IPS-NIHi11 (cell line): ENCODE results near the gene PDCD1.
A peak's percentile ranks its signal among the peaks of the same experiment; 100 is the strongest.

Experiments
- DNase-seq: peaks from one replicate; pipeline ENCODE4 v3.0.0; 2012; ENCODE audit warnings: mixed read lengths, low spot score

Gene PDCD1

DNA sequence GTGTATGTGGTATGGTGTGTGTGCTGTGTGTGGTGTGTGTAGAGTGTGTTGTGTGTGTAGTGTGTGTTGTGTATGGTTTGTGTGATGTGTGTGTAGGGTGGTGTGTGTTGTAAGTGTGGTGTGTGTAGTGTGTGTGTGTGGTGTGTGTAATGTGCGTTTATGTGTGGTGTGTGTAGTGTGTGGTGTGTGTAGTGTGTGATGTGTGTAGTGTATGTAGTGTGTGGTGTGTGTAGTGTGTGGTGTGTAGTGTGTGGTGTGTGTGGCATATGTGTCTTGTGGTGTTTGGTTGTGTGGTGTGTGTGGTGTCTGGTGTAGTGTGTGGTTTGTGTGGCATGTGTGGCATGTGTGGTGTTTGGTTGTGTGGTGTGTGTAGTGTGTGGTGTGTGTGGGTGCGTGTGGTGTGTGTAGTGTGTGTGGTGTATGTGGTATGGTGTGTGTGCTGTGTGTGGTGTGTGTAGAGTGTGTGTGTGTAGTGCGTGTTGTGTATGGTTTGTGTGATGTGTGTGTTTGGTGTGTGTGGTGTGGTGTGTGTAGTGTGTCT lies 6.8 kb upstream of the PDCD1 start:
- DNase-seq, result no peak

DNA sequence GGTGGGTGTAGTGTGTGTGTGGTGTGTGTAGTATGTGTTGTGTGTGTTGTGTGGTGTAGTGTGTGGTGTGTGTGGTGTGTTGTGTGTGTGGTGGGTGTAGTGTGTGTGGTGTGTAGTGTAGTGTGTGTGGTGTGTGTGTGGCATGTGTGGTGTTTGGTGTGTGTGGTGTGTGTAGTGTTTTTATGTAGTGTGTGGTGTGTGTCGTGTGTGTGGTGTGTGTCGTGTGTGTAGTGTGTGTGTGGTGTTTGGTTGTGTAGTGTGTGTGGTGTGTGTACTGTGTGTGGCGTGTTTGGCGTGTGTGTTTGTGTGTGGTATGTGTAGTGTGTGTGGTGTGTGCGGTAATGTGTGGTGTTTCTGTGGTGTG lies 6.1 kb upstream of the PDCD1 start:
- no peak for DNase-seq

DNA sequence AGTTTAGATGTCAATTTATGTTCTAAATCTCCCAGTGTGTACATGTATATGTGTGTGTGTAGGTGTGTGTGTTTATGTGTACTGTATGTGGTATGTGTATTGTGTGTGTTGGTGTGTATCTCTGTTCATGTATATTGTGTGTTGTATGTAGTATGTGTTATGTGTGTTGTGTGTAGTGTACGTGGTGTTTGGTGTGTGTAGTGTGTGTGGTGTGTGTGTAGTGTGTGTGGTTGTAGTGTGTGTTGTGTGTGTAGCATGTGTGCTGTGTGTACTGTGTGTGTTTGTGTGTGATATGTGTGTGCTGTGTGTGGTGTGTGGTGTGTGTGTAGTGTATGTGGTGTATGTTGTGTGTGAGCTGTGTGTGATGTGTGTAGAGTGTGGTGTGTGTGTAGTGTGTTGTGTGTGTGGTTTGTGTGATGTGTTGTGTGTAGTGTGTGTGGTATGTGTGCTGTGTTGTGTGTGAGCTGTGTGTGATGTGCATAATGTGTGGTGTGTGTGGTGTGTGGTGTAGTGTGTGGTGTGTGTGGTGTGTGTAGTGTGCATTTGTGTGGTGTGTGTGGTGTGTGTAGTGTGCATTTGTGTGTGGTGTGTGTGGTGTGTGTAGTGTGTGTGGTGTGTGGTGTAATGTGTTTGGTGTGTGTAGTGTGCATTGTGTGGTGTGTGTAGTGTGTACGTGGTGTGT lies 5.6 kb upstream of the PDCD1 start:
- no peak for DNase-seq

DNA sequence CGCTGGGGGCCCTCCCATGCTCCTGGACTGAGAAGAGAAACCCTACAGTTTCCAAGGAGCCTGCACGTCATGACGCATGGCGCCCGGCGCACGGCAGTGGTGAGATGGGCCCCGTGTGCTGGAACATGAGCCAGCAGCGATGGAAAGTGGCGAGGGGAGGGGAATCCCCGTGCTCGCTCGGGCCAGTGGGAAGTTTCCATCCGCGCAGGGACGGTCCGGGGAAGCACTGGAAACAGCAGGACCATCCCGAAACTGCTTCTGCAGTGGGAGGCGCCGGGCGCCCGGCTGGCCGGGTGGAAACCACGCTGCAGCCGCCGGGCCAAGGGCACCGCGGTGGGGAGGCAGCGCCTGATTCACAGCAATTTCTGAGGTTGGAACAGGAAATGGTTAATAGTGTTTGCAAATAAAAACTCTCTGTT lies 4.9 kb upstream of the PDCD1 start:
- no peak for DNase-seq

DNA sequence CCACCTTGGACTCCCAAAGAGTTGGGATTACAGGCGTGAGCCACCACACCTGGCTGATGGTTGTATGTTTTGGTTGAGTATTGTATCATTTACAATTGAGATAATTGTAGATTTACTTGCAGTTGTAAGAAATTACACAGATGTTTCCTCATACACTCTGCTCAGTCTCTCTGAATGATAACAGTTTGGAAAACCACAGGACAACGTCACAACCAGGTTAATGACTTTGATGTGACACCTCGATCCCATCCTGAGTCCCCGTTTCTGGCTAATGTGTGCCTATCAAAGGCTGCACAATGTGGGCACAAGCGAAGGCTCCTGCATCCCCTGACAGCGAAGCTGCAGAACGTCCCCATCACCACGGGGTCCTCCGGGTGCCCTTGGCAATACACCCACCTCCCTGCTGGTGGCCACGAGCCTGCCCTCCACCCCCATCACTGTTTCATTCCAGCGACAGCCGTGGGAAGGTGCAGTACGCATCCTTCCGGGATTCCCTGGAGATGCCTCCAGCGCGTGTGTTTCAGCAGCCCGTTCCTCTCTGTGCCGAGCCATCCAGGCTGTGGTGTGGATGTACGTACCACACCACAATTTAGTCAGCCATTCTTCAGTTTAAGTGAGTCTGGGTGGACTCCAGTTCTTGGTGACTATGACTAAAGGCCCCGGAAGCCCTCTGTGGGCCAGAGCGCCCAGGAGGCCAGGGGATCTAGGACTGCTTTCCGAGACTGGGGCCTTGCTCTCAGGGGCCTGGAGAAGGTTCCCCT lies 4.3 kb upstream of the PDCD1 start:
- no peak for DNase-seq

DNA sequence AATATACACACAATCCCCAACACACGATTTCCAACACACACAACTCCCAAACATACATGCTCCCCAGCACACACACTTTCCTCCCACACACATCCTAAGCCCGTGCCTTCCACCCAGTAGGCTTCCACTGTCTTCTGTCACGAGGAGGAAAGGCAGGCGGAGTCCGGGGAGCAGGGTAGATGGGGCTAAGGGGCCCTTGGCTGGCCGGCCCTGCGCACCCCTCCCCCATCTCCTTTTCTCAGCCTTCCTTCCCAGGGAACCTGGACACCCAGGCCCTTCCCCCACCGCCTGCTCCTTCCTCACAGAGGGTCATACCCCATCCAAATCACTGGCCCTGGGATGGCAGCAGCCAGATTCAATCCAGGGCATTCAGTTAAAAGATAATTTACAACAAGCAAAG lies 3.4 kb upstream of the PDCD1 start:
- peak; percentile 51 for DNase-seq

DNA sequence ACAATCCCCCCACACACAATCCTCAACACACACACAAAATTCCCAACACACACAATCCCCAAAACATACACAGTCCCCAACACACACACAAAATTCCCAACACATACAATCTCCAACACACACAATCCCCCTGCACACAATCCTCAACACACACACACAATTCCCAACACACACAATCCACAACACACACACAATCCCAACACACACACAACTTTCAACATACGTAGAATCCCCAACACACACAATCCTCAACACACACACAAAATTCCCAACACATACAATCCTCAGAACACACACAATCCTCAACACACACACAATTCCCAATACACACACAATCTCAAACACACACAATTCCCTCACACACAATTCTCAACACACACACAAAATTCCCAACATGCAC lies 2.6 kb upstream of the PDCD1 start:
- DNase-seq, result no peak

DNA sequence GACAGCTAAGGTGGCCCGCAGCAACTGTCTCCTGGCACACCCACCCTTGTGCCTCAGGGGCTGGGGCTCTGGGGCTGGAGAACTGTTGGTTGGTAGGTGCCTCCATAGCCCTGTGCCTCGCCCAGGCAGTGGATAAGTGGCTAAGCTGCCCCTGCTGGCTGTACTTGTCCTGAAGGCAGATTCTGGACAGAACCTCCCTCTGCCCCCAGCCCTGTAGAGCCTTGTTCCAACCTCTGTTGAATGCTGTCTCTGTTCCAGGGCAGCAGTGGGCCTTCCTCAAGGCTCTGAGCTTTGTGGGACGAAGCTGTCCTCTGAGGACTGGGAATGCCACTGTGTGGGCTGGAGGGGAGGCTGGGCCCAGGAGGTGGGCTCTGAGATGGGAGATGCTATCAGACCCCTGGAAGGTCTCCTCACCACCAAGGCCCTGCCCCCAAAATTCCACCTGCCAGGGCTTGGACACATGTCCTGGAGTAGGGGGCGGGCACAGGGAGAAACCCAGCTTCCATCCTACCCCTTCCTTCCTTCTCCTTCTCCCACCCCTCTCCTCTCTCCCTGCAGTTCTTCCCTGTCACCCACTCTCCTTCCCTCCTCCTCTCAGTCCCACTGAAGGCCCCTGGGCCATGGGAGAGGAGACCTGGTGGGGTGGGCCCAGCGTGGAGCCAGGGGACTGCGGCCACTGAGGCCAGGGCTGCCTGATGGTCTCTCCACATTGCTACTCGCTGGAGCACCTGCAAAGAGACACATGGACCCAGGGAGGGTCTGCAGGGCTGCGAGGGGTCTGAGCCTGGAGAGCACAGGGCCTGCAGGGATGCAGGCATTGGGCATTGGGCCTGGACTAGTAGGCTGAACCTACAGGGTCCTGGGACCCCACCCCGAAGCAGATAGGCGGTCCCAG lies 1.7 kb upstream of the PDCD1 start:
- DNase-seq, result peak; percentile 19

DNA sequence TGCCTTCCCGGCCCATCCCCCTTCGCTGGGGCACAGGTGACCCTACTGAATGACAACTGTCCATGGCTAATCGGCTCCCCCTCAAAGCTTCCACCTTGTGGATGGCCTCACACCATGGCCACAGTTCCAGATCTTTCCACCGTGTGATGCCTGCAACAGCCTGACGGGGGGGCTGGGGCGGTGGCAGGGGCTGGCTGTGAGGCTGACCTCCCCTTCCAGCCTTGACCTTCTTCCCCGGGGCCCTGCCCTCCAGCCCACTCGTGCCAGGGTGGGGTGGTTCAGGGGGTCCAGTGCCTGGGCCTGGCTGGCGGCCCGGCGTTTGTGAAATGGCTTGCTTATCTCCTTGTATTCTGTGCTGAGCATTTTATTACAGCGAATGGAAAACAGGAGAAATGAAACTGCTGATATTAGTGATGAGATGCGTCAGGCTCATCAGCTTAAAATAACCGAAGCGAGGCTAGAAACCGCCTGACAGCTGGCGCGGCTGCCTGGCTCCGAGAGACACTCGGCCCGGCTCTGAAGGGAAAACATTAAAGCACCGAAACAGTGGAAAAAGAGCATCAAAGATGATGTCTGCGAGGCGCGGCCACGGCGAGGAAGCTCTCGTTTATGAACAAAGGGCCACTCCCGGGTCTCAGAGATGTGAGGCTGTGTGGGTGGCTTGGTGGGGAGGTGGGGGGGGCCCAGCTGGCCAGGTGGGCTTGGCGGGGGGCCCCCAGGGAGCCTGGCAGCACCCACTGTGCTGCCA lies 916 bp upstream of the PDCD1 start:
- DNase-seq, result peak; percentile 72

DNA sequence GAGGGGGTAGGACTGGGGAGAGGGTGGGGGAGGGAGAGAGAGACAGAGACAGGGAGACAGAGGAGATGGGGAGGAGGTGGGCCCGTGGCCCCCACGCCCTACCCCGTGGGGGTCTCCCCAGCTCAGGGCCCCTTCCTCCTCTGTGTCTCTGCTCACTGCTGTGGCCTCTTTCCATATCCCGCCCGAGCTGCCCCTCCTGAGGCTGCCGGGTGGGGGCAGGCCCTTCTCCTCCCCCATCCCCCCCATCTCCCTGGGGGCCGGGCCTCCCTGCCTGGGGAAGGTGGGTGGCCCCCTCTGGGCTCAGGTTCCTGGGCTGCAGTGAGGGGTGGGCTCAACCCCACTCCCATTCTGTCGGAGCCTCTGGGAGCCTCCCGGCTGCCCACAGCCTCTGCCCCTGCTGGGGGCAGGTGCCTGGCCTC lies 332 bp upstream of the PDCD1 start:
- DNase-seq, result no peak

DNA sequence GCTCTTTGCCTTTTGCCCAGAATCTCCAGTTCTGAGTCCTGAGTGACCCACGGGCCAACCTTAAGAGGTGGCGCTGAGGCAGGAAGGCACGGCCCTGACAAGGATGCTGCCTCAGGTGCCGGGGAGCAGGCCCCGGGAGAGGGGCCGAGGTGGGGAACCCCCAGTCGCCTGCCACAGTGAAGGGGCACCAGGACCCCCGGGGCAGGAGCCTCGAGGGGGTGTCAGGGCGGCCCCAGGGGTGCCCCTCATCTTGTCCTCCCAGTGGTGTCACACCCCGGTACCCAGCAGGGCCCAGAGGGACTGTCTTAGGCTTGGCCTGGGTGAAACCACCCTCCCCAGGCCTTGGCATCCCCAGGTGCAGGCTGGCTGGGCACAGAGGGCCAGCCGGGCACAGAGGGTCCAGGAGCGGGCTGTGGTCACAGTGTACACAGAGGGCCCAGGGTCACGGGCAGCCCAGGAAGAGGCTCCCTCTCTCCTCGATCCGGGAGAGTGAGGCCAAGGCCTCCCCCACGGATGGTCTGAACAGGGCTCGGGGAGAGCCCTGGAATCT lies 1.0 kb downstream of the PDCD1 start:
- no peak for DNase-seq

DNA sequence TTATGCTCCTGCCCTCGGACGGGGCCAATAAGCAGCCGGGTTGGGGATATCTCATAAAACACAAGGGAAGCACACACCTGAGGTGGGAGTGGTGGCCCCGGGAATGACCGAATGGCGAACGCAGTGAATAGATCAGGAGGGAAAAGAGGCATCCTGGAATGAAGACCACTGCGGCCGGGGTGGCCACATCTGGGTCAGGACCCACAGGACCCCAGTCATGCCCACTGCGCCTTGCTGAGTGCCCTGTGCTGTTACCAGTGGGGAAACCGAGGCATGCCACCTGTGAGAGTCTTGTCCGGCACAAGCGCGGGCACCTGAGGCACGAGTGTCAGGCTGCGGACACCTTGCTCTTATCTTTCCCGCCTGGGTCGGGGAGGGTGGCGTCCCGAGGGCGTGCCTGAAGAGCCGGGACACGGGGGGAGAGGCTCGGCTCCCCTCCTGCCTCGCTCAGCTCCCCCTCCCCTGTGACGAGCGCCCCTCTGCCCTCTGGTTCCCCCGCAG lies 1.6 kb downstream of the PDCD1 start:
- peak; percentile 33 for DNase-seq

DNA sequence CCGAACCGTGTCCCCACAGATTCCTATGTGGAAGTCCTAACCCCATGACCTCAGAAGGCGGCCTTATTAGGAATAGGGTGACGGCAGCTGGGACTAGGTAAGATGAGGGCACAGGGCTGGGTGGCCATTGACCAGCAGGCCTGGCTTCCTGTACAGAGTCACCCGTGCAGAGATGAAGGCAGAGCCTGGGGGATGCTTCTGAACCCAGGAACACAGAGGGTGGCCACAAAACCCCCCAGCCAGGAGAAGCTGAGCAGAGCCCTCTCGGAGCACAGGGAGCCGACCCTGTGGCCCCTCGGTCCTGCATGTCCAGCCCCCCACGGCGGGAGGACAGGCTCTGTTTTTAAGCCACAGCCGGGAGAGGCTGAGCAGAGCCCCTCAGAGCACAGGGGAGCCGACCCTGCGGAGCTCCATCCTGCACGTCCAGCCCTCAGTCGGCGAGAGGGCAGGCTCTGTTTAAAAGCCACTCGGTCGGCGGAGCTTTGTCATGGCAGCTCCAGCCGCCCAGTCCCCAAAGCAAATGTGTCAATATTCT lies 2.7 kb downstream of the PDCD1 start:
- DNase-seq, result peak; percentile 13

DNA sequence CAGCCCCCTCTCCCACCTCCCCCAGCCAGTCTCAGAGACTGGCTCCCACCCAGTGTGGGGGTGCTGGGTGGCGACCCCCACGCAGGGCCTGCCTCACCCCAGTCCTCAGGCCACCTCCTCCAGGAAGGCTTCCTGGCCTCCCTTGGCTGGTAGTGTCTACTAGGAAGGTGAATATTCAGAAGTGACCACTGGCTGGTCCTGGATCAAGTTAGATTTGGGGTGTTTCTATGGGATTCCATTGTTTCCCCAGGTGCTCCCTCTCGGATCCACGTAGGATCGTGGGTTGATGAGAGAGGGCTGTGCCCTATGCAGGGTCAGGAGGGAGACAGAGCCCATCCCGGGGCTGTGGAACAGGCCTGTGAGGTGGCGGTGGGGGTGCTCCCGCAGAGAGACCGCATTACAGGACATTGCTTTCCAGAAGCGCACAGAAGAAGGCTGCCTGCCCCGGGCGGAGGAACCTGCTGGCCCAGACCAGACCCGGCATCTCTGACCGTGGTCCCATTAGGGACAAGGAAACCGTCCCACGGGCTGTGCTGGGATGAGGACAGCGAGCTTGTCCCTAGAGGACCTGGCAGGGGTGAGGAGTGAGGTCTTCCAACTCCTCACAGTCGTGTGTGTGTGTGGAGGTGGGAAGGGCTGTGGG lies 3.3 kb downstream of the PDCD1 start:
- DNase-seq, result peak; percentile 13

DNA sequence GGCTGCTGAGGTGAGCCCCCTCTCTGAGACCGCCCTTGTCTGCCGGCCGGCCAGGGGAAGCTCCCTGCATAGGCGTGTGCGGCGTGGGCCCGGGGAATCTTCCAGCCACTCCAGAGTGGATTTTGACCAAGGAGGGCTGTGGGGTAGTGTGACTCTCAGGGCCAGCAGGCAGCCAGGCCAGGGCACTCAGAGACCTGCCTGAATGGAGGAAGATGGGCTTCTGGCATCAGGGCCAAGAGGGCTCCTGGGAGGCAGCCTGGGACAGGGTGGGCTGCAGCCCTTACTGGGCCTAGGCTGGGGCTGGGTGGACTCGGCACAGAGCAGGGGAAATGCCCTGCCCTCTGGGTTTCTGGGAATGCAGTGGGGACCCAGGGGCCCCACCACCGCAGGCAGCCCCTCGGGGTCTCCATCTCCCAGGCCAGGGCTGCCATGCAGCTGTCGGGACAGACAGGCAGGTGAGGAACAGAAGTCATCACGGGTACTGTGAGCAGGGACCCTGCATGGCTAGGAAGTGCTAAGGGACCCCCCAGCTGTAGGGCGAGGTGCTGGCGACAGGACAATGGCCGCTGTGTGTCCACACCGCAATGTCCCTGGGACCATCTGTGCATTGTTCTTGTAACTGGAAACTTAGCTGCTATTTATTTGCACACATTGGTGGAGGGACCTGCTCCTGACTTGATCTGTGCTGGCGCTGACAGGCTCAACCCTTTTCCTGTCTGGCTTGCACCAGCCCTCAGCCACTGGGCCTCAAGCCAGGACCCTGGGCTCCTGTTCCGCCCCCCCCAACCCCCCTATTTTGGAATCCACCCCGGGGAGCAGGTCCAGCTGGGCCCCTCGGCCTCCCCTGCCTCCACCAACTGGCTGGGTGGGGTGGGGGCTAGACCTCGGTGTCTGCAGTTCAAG lies 4.1 kb downstream of the PDCD1 start:
- peak; percentile 19 for DNase-seq

DNA sequence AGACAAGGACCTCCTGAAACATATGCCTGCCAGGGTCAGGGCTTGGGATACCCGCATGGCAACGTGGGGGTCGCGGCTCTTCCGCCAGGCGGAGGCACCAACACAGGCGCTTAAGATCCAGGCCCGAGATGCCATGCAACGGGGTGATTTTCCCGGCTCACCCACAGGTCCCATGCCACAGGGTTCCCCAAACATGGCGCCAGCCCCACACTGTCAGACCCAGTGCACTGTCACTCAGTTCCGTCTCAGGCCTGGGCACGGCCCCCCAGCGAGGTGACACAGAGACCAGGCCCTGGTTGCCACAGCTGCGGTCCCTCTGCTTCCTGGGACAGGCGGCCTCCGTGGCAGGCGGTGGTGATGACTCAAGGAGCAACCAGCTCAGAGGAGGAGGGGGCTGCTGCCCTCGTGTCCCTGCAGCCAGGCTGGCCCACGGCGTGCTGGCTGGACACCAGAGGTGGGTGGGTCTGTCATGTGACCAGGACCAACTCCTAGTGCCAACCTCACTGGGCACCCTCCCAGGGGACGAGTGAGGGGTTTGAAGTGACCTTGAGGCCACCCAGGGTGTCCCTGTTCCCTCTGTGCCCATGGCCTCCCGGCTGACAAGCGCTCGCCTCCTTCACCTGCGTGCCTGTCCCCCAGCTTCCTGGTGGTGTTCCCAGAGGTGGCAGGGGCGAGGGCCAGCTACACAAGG lies 4.9 kb downstream of the PDCD1 start:
- peak; percentile 29 for DNase-seq

DNA sequence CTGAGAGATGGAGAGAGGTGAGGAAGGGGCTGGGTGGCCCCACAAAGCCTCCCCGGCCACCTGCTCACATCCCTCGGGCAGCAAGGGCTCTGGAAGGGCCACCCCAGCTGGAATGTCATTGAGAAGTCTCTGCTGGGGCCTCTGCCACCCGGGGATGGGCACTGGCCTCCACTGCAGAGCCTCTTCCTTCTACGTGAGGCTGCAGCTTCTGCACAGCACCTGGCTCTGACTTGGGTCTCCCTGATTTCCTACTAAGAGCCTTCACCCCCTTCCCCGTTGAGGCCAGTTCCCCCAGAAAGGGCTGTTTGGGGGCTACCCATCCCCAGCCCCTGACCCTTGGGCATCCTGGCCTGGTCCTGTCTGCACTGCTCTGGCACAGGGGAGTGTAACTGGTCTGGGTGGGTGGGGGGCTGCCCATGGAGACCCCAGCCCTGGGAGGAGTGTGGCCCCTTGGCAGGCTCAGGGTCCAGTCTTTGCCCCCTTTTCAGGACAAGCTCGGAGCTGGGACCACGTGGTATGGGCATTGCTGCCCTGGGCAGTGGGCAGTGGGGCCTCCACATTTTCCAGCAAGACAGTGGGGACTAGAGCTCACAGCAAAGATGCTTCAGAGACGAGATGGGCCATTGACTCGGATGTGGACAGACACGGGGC lies 5.6 kb downstream of the PDCD1 start:
- peak; percentile 7 for DNase-seq
